ENCODE results near the gene RXRA.

DNA sequence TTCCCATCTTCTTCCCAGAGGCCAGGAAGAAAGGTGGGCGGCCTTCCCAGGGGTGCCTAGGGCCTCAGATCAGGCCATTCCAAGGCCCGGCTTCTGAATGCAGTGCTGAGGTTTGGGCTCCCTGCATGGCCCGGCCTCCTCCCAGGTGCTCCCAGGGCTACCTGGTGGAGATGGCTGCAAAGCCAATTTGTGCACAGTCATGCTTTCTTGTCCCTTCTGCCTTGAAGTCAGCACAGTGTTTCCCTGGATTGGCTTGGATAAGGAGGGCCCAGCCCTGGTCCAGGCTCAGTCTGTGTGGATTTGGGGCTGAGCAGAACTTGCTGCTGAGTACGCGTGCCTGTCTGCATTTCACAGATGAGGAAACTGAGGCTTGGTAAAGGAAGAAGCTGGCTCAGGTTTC, 72.5 kb downstream of the RXRA start:
- TF ChIP-seq POLR2A (IDR thresholded peaks at IDR 0.05; ENCODE audit: low read length) (no peak), GATA1 (IDR thresholded peaks at IDR 0.05; ENCODE audit: low read depth, low read length) (no peak)
